SK-N-SH (cell line): ENCODE data around the gene LTA4H. TPM values are rescaled to one million over a fixed set of nuclear protein-coding genes. Genes with fewer than 3 reads are reported as not detected.

Experiments used
- CTCF ChIA-PET: fragments of 300-600, 350-600 bp; formaldehyde crosslinking; extraction: SDS; loops from one replicate; lab custom pipeline; 2021; lab: Yijun Ruan, JAX
- POLR2A ChIA-PET: fragments of 350-600 bp; sonication (Branson Sonifier 250); formaldehyde crosslinking; extraction: SDS; loops from one replicate; lab custom pipeline; 2020; ENCODE audit warnings: antibody characterized with exemption, inconsistent platforms; lab: Yijun Ruan, JAX
- DNase-seq: peaks from one replicate; pipeline ENCODE4 v3.0.0; 2012
- H2AFZ ChIP-seq: fragments of 200-600 bp; sonication (generic); 2 replicates; pipeline ENCODE4 v1.8.1; 2016; ENCODE audit warnings: antibody characterized with exemption, mild to moderate bottlenecking, low read depth
- H3F3A ChIP-seq: fragments of 200-600 bp; sonication (generic); replicated peaks from 2 replicates; pipeline ENCODE3; 2016; ENCODE audit warnings: antibody characterized with exemption, mild to moderate bottlenecking; ENCODE audit not compliant: insufficient read depth
- H3K27ac ChIP-seq, 2 experiments: fragments of 200-500 bp in 1 of 2; fragments of 200-600 bp in 1 of 2; sonication (Bioruptor generic) in 1 of 2; sonication (generic), shearing (Covaris generic) in 1 of 2; 2 replicates each; pipeline versions ENCODE4 v1.5.1 to v1.6.1; 2014 to 2016; ENCODE audit warnings: low read depth in 2 of 2, inconsistent platforms in 1 of 2, low read length in 1 of 2, mild to moderate bottlenecking in 1 of 2, mixed read lengths in 1 of 2
- H3K27me3 ChIP-seq: fragments of 200-600 bp; sonication (generic), shearing (Covaris generic); 2 replicates; pipeline ENCODE4 v1.6.1; 2016; ENCODE audit warnings: mixed run types; ENCODE audit not compliant: insufficient read depth
- H3K36me3 ChIP-seq, 2 experiments: fragments of 200-500 bp in 1 of 2; fragments of 200-600 bp in 1 of 2; sonication (Bioruptor generic) in 1 of 2; sonication (generic) in 1 of 2; replicated peaks in 1 of 2; 2 replicates each; pipeline versions ENCODE3 to v1.5.1; 2014 to 2016; ENCODE audit warnings: low read length in 1 of 2, mild to moderate bottlenecking in 1 of 2; ENCODE audit not compliant: insufficient read depth in 2 of 2, control insufficient read depth in 1 of 2
- H3K4me1 ChIP-seq, 2 experiments: fragments of 200-500 bp in 1 of 2; fragments of 200-600 bp in 1 of 2; sonication (Bioruptor generic) in 1 of 2; sonication (generic), shearing (Covaris generic) in 1 of 2; 2 replicates each; pipeline versions ENCODE4 v1.5.1 to v1.6.1; 2014 to 2016; ENCODE audit warnings: low read depth in 1 of 2, low read length in 1 of 2, mixed run types in 1 of 2; ENCODE audit not compliant: insufficient read depth in 2 of 2, control insufficient read depth in 1 of 2
- H3K4me2 ChIP-seq: fragments of 200-600 bp; sonication (generic), shearing (Covaris generic); 2 replicates; pipeline ENCODE4 v1.6.1; 2017; ENCODE audit warnings: mixed run types
- H3K4me3 ChIP-seq, 2 experiments: fragments of 200-500 bp in 1 of 2; fragments of 200-600 bp in 1 of 2; sonication (Bioruptor generic) in 1 of 2; sonication (generic), shearing (Covaris generic) in 1 of 2; 2 replicates each; pipeline versions ENCODE4 v1.5.1 to v1.8.1; 2014 to 2016; ENCODE audit warnings: low read depth in 2 of 2, inconsistent platforms in 1 of 2, low read length in 1 of 2, mild to moderate bottlenecking in 1 of 2, mixed read lengths in 1 of 2, moderate library complexity in 1 of 2
- H3K79me2 ChIP-seq: fragments of 200-600 bp; sonication (generic); 2 replicates; pipeline ENCODE4 v1.8.1; 2017; ENCODE audit warnings: mild to moderate bottlenecking; ENCODE audit not compliant: insufficient read depth
- H3K9ac ChIP-seq: fragments of 200-600 bp; sonication (generic); 2 replicates; pipeline ENCODE4 v1.6.1; 2017; ENCODE audit warnings: mixed run types
- H3K9me2 ChIP-seq: fragments of 200-600 bp; sonication (generic); 2 replicates; pipeline ENCODE4 v1.6.1; 2017; ENCODE audit warnings: mixed run types
- H3K9me3 ChIP-seq: fragments of 200-600 bp; sonication (generic); 2 replicates; pipeline ENCODE4 v1.6.1; 2017; ENCODE audit warnings: mixed run types, mild to moderate bottlenecking, moderate library complexity
- H4K20me1 ChIP-seq: fragments of 200-600 bp; sonication (generic); 2 replicates; pipeline ENCODE4 v1.6.1; 2017; ENCODE audit warnings: mild to moderate bottlenecking, mixed run types; ENCODE audit not compliant: insufficient read depth
- CHD2 ChIP-seq: fragments of 150-350 bp; IDR thresholded peaks from 2 replicates; pipeline ENCODE4 v1.6.1; 2018; ENCODE audit warnings: low read length; ENCODE audit not compliant: partially characterized antibody
- ELF1 ChIP-seq: IDR thresholded peaks from 2 replicates; pipeline ENCODE4 v1.4.0; 2012
- FOSL2 ChIP-seq: IDR thresholded peaks from 2 replicates; pipeline ENCODE4 v1.4.0; 2012; ENCODE audit warnings: low read depth, mild to moderate bottlenecking, moderate library complexity, borderline replicate concordance
- FOXM1 ChIP-seq: IDR thresholded peaks from 2 replicates; pipeline ENCODE4 v1.4.0; 2012; ENCODE audit warnings: low read depth, mild to moderate bottlenecking
- GABPA ChIP-seq: IDR thresholded peaks from 2 replicates; pipeline ENCODE4 v1.4.0; 2012; ENCODE audit warnings: low read depth, mild to moderate bottlenecking
- GATA2 ChIP-seq: sonication (generic); formaldehyde crosslinking; IDR thresholded peaks from 2 replicates; pipeline ENCODE4 v1.5.0; 2020; ENCODE audit warnings: mild to moderate bottlenecking, missing genetic modification reagents
- NRF1 ChIP-seq: IDR thresholded peaks from 2 replicates; pipeline ENCODE4 v1.6.1; 2012; ENCODE audit warnings: low read depth, mild to moderate bottlenecking, low read length
- PBX3 ChIP-seq: IDR thresholded peaks from 2 replicates; pipeline ENCODE4; 2012
- POLR2AphosphoS5 ChIP-seq: IDR thresholded peaks from 2 replicates; pipeline ENCODE4 v1.6.1; 2012; ENCODE audit warnings: low read depth, low read length
- SIN3A ChIP-seq: IDR thresholded peaks from 2 replicates; pipeline ENCODE4 v1.6.1; 2012; ENCODE audit warnings: low read depth, mild to moderate bottlenecking, low read length, moderate library complexity, borderline replicate concordance
- SMC3 ChIP-seq: IDR thresholded peaks from 2 replicates; pipeline ENCODE4 v1.6.1; 2012; ENCODE audit warnings: low read depth, low read length, improper control_type of control experiment
- TAF1 ChIP-seq: IDR thresholded peaks from 2 replicates; pipeline ENCODE4 v1.6.1; 2012; ENCODE audit warnings: low read depth, mild to moderate bottlenecking, low read length, moderate library complexity, borderline replicate concordance
- TCF12 ChIP-seq: IDR thresholded peaks from 2 replicates; pipeline ENCODE4 v1.4.0; 2012
- TEAD4 ChIP-seq: IDR thresholded peaks from 2 replicates; pipeline ENCODE4 v1.4.0; 2012; ENCODE audit warnings: mild to moderate bottlenecking, borderline replicate concordance; ENCODE audit not compliant: insufficient read depth
- WGBS: methylation state at CpG from one replicate; pipeline ENCODE4 v1.1.6; 2017; ENCODE audit warnings: low lambda C conversion rate; 5-methylcytosine and 5-hydroxymethylcytosine counted together
- polyA plus RNA-seq, 3 experiments: library from polyadenylated mRNA; depleted of rRNA; stranded (reverse); fragments of >200 nt; gene quantifications; 2 replicates each; pipeline ENCODE4 v1.2.3, GENCODE V29; 2012
- TF ChIP-seq, protein P1 (sequence below): IDR thresholded peaks from 2 replicates; pipeline ENCODE4 v1.6.1; 2012; ENCODE audit warnings: mild to moderate bottlenecking, low read depth, low read length, moderate library complexity
- TF ChIP-seq, protein P2 (sequence below): IDR thresholded peaks from 2 replicates; pipeline ENCODE4 v1.4.0; 2012; ENCODE audit warnings: low read depth, borderline replicate concordance

Gene LTA4H
- polyA plus RNA-seq, 1 of the 3 experiments (the other 2 are of a cell fraction) = 55.9 TPM

- Histone ChIP-seq H3K9me2 (no peaks in the 10 kb centered on the region), H3K4me2 (no peak overlapping the region), H3F3A (no peaks in the 10 kb centered on the region), H3K4me3 (no peak overlapping the region), H3K9me3 (no peaks in the 10 kb centered on the region), H3K9ac (no peak overlapping the region), H3K79me2 (no peaks in the 10 kb centered on the region), H3K4me1 (no peaks in the 10 kb centered on the region), H3K27ac (no peak overlapping the region), H4K20me1 (no peaks in the 10 kb centered on the region), H3K36me3 (no peaks in the 10 kb centered on the region), H2AFZ (no peak overlapping the region), H3K27me3 (no peaks in the 10 kb centered on the region; the same call in 1 of the 2 replicates)
- CTCF ChIA-PET = interaction anchor here (0.6 to 1.8 kb wide), 2 partner anchors 12 to 144 kb away, joined by 3 to 9 read pairs; no protein-coding TSS in a partner anchor
- DNase-seq = peak; percentile 23
- TF ChIP-seq ELF1 (no peak), NRF1 (no peak), FOXM1 (no peak), FOSL2 (no peak), SMC3 (no peak), POLR2AphosphoS5 (no peak), GATA2 (CRISPR knock-in tag) (no peak), TCF12 (no peak), PBX3 (no peak), TEAD4 (no peak)
- 81% methylated on average over 7 of the region's 7 CpGs for WGBS
- POLR2A ChIA-PET = no interaction called here
Observed at GRCh38 chr12:96070670-96071279, 35.4 kb upstream of the LTA4H start.

- H3K4me1 ChIP-seq = no peaks in the 10 kb centered on the region
- CTCF ChIA-PET = interaction anchor here (0.6 to 1.8 kb wide), 4 partner anchors 11 to 447 kb away, joined by 3 to 9 read pairs (median 4); no protein-coding TSS in a partner anchor
- no peaks in the 10 kb centered on the region for H3K79me2 ChIP-seq
- H3K27me3 ChIP-seq = no peaks in the 10 kb centered on the region; the same call in 1 of the 2 replicates
- H3K27ac ChIP-seq = no peak overlapping the region
- WGBS = 85% methylated on average over 7 of the region's 7 CpGs
- H3K9me2 ChIP-seq = no peaks in the 10 kb centered on the region
- no peak overlapping the region for H3K9ac ChIP-seq
- H3K4me2 ChIP-seq = no peak overlapping the region
- H4K20me1 ChIP-seq = no peaks in the 10 kb centered on the region
- no peaks in the 10 kb centered on the region for H3K36me3 ChIP-seq
- POLR2A ChIA-PET = no interaction called here
- no peak for DNase-seq
- H3K9me3 ChIP-seq = no peaks in the 10 kb centered on the region
- no peak overlapping the region for H3K4me3 ChIP-seq
- no peak overlapping the region for H2AFZ ChIP-seq
- H3F3A ChIP-seq = no peaks in the 10 kb centered on the region
- TF ChIP-seq PBX3 (no peak), GABPA (no peak), SIN3A (no peak), TAF1 (no peak), ELF1 (no peak), CHD2 (no peak)
- TF ChIP-seq, protein P1, sequence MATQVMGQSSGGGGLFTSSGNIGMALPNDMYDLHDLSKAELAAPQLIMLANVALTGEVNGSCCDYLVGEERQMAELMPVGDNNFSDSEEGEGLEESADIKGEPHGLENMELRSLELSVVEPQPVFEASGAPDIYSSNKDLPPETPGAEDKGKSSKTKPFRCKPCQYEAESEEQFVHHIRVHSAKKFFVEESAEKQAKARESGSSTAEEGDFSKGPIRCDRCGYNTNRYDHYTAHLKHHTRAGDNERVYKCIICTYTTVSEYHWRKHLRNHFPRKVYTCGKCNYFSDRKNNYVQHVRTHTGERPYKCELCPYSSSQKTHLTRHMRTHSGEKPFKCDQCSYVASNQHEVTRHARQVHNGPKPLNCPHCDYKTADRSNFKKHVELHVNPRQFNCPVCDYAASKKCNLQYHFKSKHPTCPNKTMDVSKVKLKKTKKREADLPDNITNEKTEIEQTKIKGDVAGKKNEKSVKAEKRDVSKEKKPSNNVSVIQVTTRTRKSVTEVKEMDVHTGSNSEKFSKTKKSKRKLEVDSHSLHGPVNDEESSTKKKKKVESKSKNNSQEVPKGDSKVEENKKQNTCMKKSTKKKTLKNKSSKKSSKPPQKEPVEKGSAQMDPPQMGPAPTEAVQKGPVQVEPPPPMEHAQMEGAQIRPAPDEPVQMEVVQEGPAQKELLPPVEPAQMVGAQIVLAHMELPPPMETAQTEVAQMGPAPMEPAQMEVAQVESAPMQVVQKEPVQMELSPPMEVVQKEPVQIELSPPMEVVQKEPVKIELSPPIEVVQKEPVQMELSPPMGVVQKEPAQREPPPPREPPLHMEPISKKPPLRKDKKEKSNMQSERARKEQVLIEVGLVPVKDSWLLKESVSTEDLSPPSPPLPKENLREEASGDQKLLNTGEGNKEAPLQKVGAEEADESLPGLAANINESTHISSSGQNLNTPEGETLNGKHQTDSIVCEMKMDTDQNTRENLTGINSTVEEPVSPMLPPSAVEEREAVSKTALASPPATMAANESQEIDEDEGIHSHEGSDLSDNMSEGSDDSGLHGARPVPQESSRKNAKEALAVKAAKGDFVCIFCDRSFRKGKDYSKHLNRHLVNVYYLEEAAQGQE = no peak
- TF ChIP-seq, protein P2, sequence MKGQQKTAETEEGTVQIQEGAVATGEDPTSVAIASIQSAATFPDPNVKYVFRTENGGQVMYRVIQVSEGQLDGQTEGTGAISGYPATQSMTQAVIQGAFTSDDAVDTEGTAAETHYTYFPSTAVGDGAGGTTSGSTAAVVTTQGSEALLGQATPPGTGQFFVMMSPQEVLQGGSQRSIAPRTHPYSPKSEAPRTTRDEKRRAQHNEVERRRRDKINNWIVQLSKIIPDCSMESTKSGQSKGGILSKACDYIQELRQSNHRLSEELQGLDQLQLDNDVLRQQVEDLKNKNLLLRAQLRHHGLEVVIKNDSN = no peak
Observed at GRCh38 chr12:96069511-96070231, 34.3 kb upstream of the LTA4H start.
